Thyroid gland (tissue), 4 donors: Measurements from ENCODE around the gene CDC42BPA.

Experiments
- POLR2A ChIP-seq, 2 donors: fragments of 450-650 bp; IDR thresholded peaks; one replicate each; pipeline ENCODE4 v1.6.1; 2017; ENCODE audit warnings: antibody characterized with exemption in 2 of 2, mild to moderate bottlenecking in 2 of 2, moderate library complexity in 1 of 2
- TF ChIP-seq, protein P1 (sequence below), 6 experiments: fragments of 200-600 bp in 3 of 6; fragments of 450-650 bp in 3 of 6; sonication (generic) in 3 of 6; IDR thresholded peaks; one replicate each; pipeline ENCODE4 v1.5.1; 2016 to 2019; ENCODE audit warnings: antibody characterized with exemption in 6 of 6, mild to moderate bottlenecking in 2 of 6, inconsistent platforms in 1 of 6, moderate library complexity in 1 of 6

DNA sequence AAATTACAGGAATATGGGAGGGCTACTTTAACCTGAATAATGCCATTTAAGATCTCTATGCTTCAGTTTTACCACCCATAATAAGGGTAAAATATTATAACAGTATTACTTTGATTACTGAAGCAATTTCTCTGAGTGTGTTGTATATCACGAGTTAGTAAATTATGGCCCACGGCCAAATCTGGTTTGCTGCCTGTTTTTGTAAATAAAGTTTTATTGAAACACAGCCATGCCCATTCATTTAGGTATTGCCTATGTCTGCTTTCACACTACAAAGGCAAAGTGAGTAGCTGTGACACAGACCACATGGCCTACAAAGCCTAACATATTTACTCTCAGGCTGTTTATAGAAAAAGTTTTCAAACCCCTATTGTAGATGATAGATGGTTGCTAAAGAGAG is 156.8 kb downstream of the CDC42BPA start:
- TF ChIP-seq, protein P1, sequence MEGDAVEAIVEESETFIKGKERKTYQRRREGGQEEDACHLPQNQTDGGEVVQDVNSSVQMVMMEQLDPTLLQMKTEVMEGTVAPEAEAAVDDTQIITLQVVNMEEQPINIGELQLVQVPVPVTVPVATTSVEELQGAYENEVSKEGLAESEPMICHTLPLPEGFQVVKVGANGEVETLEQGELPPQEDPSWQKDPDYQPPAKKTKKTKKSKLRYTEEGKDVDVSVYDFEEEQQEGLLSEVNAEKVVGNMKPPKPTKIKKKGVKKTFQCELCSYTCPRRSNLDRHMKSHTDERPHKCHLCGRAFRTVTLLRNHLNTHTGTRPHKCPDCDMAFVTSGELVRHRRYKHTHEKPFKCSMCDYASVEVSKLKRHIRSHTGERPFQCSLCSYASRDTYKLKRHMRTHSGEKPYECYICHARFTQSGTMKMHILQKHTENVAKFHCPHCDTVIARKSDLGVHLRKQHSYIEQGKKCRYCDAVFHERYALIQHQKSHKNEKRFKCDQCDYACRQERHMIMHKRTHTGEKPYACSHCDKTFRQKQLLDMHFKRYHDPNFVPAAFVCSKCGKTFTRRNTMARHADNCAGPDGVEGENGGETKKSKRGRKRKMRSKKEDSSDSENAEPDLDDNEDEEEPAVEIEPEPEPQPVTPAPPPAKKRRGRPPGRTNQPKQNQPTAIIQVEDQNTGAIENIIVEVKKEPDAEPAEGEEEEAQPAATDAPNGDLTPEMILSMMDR (IDR thresholded peaks at IDR 0.05): no peak
- no peak for TF ChIP-seq POLR2A (IDR thresholded peaks at IDR 0.05)
